Sigmoid colon (tissue), 4 donors: ENCODE data around the gene TP53I11.

Experiments used
- EP300 ChIP-seq, 4 donors: sonication (generic); formaldehyde crosslinking; IDR thresholded peaks; one replicate each; pipeline ENCODE4 v1.6.1; 2017; ENCODE audit warnings: antibody characterized with exemption in 4 of 4
- POLR2A ChIP-seq, 2 donors: fragments of 450-650 bp; IDR thresholded peaks; one replicate each; pipeline ENCODE4 v1.6.1; 2016; ENCODE audit warnings: antibody characterized with exemption in 2 of 2, mild to moderate bottlenecking in 2 of 2, moderate library complexity in 2 of 2
- POLR2AphosphoS5 ChIP-seq, 4 donors: sonication (generic); formaldehyde crosslinking; IDR thresholded peaks; one replicate each; pipeline ENCODE4 v1.6.1; 2017; ENCODE audit warnings: antibody characterized with exemption in 4 of 4
- TF ChIP-seq, protein P1 (sequence below), 4 experiments: fragments of 450-650 bp in 3 of 4; fragments of 200-600 bp in 1 of 4; IDR thresholded peaks; one replicate each; pipeline ENCODE4 v1.5.1; 2016 to 2019; ENCODE audit warnings: antibody characterized with exemption in 4 of 4, mild to moderate bottlenecking in 3 of 4, moderate library complexity in 2 of 4

DNA sequence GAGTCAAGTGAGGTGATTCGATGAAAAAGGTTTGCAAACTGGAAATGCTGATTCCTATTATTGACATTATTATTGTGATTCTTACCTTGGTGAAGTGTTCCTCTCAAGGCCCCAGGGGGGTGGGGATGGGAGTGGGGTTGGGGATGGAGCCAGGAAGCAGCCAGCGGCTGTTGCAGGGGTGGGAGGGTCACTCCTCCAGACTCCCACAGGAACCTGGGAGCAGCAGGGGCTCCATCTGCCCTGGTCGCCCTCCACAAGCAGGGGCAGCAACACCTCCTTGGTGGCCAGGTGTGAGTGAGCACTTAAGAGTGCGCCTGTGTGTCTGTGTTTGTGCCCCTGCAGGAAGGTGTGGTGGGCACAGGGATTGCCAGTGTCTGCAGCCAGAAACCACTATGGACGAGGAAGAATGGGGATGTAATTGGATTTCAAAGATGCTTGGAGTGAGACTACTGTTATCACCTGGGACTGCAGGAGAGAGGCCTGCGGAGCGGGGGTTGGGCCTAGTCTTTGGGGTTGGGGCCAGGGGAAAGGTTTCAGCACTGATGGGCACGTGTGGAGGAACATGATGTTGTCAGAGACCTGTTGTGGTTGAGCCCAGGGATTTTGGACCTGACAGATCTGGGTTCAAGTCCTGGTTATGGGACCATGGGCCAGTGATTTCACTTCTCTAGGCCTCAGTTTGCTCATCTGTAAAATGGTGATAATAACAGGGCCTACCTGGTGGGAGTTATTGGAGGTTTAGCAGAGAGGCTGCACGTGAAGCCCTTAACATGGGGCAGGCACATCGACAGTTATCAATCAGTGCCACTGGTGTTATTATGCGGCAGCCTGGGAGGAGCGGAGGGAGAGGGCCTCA is 3.6 kb upstream of the TP53I11 start:
- TF ChIP-seq POLR2A (IDR thresholded peaks at IDR 0.05) (no peak), EP300 (IDR thresholded peaks at IDR 0.05) (no peak), POLR2AphosphoS5 (IDR thresholded peaks at IDR 0.05) (no peak)
- TF ChIP-seq, protein P1, sequence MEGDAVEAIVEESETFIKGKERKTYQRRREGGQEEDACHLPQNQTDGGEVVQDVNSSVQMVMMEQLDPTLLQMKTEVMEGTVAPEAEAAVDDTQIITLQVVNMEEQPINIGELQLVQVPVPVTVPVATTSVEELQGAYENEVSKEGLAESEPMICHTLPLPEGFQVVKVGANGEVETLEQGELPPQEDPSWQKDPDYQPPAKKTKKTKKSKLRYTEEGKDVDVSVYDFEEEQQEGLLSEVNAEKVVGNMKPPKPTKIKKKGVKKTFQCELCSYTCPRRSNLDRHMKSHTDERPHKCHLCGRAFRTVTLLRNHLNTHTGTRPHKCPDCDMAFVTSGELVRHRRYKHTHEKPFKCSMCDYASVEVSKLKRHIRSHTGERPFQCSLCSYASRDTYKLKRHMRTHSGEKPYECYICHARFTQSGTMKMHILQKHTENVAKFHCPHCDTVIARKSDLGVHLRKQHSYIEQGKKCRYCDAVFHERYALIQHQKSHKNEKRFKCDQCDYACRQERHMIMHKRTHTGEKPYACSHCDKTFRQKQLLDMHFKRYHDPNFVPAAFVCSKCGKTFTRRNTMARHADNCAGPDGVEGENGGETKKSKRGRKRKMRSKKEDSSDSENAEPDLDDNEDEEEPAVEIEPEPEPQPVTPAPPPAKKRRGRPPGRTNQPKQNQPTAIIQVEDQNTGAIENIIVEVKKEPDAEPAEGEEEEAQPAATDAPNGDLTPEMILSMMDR (IDR thresholded peaks at IDR 0.05), result no peak
